WTC11 (cell line): ENCODE results near the gene SMPDL3A. TPM values are rescaled to one million over a fixed set of nuclear protein-coding genes. Genes with fewer than 3 reads are reported as not detected.
A peak's percentile ranks its signal among the peaks of the same experiment; 100 is the strongest.

Experiments used
- ATAC-seq: fragments of 200-7000 bp; cut with Tn5 transposase; 2 replicates; pipeline ENCODE4 v1.10.0; 2021; ENCODE audit warnings: mild to moderate bottlenecking, moderate library complexity
- CTCF ChIA-PET: fragments of 300-600 bp; sonication (Branson Sonifier 250); formaldehyde crosslinking; loops from one replicate; lab custom pipeline; 2021; ENCODE audit warnings: antibody characterized with exemption; lab: Charles Lee
- POLR2A ChIA-PET: fragments of 350-600 bp; sonication (Branson Sonifier 250); formaldehyde crosslinking; loops from one replicate; lab custom pipeline; 2021; ENCODE audit warnings: antibody characterized with exemption; lab: Charles Lee
- DNase-seq: peaks from one replicate; pipeline ENCODE4 v3.0.0; 2021; ENCODE audit warnings: low spot score
- H3K27ac Mint-ChIP-seq: 2 replicates; pipeline ENCODE4 v1.8.0; 2021; ENCODE audit warnings: mixed read lengths
- H3K27me3 Mint-ChIP-seq: 2 replicates; pipeline ENCODE4 v1.8.0; 2021; ENCODE audit warnings: low read depth, mild to moderate bottlenecking, moderate library complexity, mixed read lengths
- H3K36me3 Mint-ChIP-seq: 2 replicates; pipeline ENCODE4 v1.8.0; 2021; ENCODE audit warnings: mixed read lengths
- H3K4me1 Mint-ChIP-seq: 2 replicates; pipeline ENCODE4 v1.8.0; 2022; ENCODE audit warnings: mixed read lengths
- H3K4me3 Mint-ChIP-seq: 2 replicates; pipeline ENCODE4 v1.8.0; 2021; ENCODE audit warnings: mild to moderate bottlenecking, moderate library complexity, mixed read lengths
- H3K9me3 Mint-ChIP-seq: 2 replicates; pipeline ENCODE4 v1.8.0; 2021; ENCODE audit warnings: mixed read lengths
- ARID4B ChIP-seq: sonication (generic); formaldehyde crosslinking; IDR thresholded peaks from 2 replicates; pipeline ENCODE4 v1.8.0; 2023; ENCODE audit warnings: missing genetic modification reagents, mild to moderate bottlenecking, borderline replicate concordance
- CREB1 ChIP-seq: sonication (generic); formaldehyde crosslinking; IDR thresholded peaks from 2 replicates; pipeline ENCODE4 v1.8.0; 2023; ENCODE audit warnings: mild to moderate bottlenecking, missing genetic modification reagents
- ELF4 ChIP-seq: sonication (generic); formaldehyde crosslinking; IDR thresholded peaks from 2 replicates; pipeline ENCODE4 v1.8.1; 2022; ENCODE audit warnings: low read depth, mild to moderate bottlenecking, moderate library complexity, missing genetic modification reagents
- FOXK1 ChIP-seq: sonication (generic); formaldehyde crosslinking; IDR thresholded peaks from 2 replicates; pipeline ENCODE4 v1.8.0; 2022; ENCODE audit warnings: mild to moderate bottlenecking, moderate library complexity, missing genetic modification reagents
- JAZF1 ChIP-seq: fragments of 250-450 bp; sonication (Bioruptor Pico); IDR thresholded peaks from 2 replicates; pipeline ENCODE4 v1.9.0; 2021; ENCODE audit warnings: moderate library complexity, mild to moderate bottlenecking, inconsistent platforms
- NFE2L1 ChIP-seq: sonication (generic); formaldehyde crosslinking; IDR thresholded peaks from 2 replicates; pipeline ENCODE4 v1.8.1; 2023; ENCODE audit warnings: missing genetic modification reagents
- PRRX2 ChIP-seq: fragments of 250-450 bp; sonication (Bioruptor Pico); IDR thresholded peaks from 2 replicates; pipeline ENCODE4 v1.8.0; 2021; ENCODE audit warnings: mild to moderate bottlenecking
- SP1 ChIP-seq: sonication (generic); formaldehyde crosslinking; conservative IDR thresholded peaks from 2 replicates; pipeline ENCODE4 v1.8.1; 2022; ENCODE audit warnings: missing genetic modification reagents
- TEAD1 ChIP-seq: sonication (generic); formaldehyde crosslinking; IDR thresholded peaks from 2 replicates; pipeline ENCODE4 v1.8.0; 2022; ENCODE audit warnings: mild to moderate bottlenecking, missing genetic modification reagents
- ZBTB43 ChIP-seq: sonication (generic); formaldehyde crosslinking; IDR thresholded peaks from 2 replicates; pipeline ENCODE4 v1.8.1; 2023; ENCODE audit warnings: mild to moderate bottlenecking, missing genetic modification reagents
- ZNF138 ChIP-seq: sonication (generic); formaldehyde crosslinking; conservative IDR thresholded peaks from 2 replicates; pipeline ENCODE4 v1.8.1; 2022; ENCODE audit warnings: mild to moderate bottlenecking, moderate library complexity, missing genetic modification reagents
- ZNF219 ChIP-seq: sonication (generic); formaldehyde crosslinking; IDR thresholded peaks from 2 replicates; pipeline ENCODE4 v1.8.0; 2023; ENCODE audit warnings: missing genetic modification reagents, mild to moderate bottlenecking, borderline replicate concordance
- ZNF416 ChIP-seq: fragments of 250-450 bp; sonication (Bioruptor Pico); IDR thresholded peaks from 2 replicates; pipeline ENCODE4 v1.9.0; 2021; ENCODE audit warnings: mild to moderate bottlenecking, inconsistent platforms
- ZNF512 ChIP-seq: sonication (generic); formaldehyde crosslinking; IDR thresholded peaks from 2 replicates; pipeline ENCODE4 v1.8.1; 2022; ENCODE audit warnings: missing genetic modification reagents, borderline replicate concordance
- ZNF532 ChIP-seq: fragments of 250-450 bp; sonication (Bioruptor Pico); IDR thresholded peaks from 2 replicates; pipeline ENCODE4 v1.9.0; 2021; ENCODE audit warnings: mild to moderate bottlenecking, borderline replicate concordance
- ZNF671 ChIP-seq: fragments of 250-450 bp; sonication (Bioruptor Pico); IDR thresholded peaks from 2 replicates; pipeline ENCODE4 v1.8.0; 2021; ENCODE audit warnings: mild to moderate bottlenecking
- total RNA-seq: library from RNA; stranded (reverse); gene quantifications from 3 replicates; pipeline ENCODE4 v1.2.3, GENCODE V29; 2021
- TF ChIP-seq, protein P1 (sequence below): fragments of 250-450 bp; sonication (Bioruptor Pico); IDR thresholded peaks from 2 replicates; pipeline ENCODE4 v1.9.0; 2021; ENCODE audit warnings: mild to moderate bottlenecking
- TF ChIP-seq, protein P2 (sequence below): sonication (generic); formaldehyde crosslinking; IDR thresholded peaks from 2 replicates; pipeline ENCODE4 v1.8.0; 2022; ENCODE audit warnings: missing genetic modification reagents

The SMPDL3A gene
- total RNA-seq, 1 experiment from 2014 or later = 2.1 TPM

GRCh38 chr6:122780114-122780513 lies 8.9 kb upstream of the SMPDL3A start:
- DNase-seq (no peak), ATAC-seq (no peak)
- no peak overlapping the region for H3K27ac Mint-ChIP-seq
- H3K9me3 Mint-ChIP-seq = peaks cover 4% of the 10 kb centered on the region
- no peaks in the 10 kb centered on the region for H3K36me3 Mint-ChIP-seq
- ChIA-PET POLR2A (no interaction called here), CTCF (interaction anchor here (0.9 to 2.4 kb wide), 3 partner anchors 9 to 59 kb away, joined by 4 to 12 read pairs (median 7); partner anchors contain the start of gene SMPDL3A)
- peak overlapping the region; percentile 48 for H3K4me3 Mint-ChIP-seq
- H3K27me3 Mint-ChIP-seq = peaks cover 18% of the 10 kb centered on the region
- peaks cover 35% of the 10 kb centered on the region for H3K4me1 Mint-ChIP-seq
- TF ChIP-seq ZBTB43 (CRISPR knock-in tag) = no peak
- TF ChIP-seq NFE2L1 = no peak
- TF ChIP-seq ZNF671 (CRISPR knock-in tag) = no peak
- no peak for TF ChIP-seq SP1 (CRISPR knock-in tag)
- no peak for TF ChIP-seq ZNF138

- ATAC-seq (no peak), DNase-seq (no peak)
- peaks cover 46% of the 10 kb centered on the region for H3K4me1 Mint-ChIP-seq
- H3K4me3 Mint-ChIP-seq = no peak overlapping the region
- ChIA-PET POLR2A (no interaction called here), CTCF (no interaction called here)
- peaks cover 26% of the 10 kb centered on the region for H3K27me3 Mint-ChIP-seq
- H3K36me3 Mint-ChIP-seq = no peaks in the 10 kb centered on the region
- H3K9me3 Mint-ChIP-seq = no peaks in the 10 kb centered on the region
- no peak overlapping the region for H3K27ac Mint-ChIP-seq
- TF ChIP-seq JAZF1 (CRISPR knock-in tag) (no peak), TEAD1 (no peak), PRRX2 (CRISPR knock-in tag) (no peak), CREB1 (CRISPR knock-in tag) (no peak), ZNF416 (CRISPR knock-in tag) (no peak), FOXK1 (CRISPR knock-in tag) (no peak), SP1 (CRISPR knock-in tag) (no peak), ZNF512 (no peak), ELF4 (CRISPR knock-in tag) (no peak), ZNF219 (CRISPR knock-in tag) (no peak), ZNF532 (no peak), ARID4B (CRISPR knock-in tag) (no peak)
- TF ChIP-seq, protein P1, sequence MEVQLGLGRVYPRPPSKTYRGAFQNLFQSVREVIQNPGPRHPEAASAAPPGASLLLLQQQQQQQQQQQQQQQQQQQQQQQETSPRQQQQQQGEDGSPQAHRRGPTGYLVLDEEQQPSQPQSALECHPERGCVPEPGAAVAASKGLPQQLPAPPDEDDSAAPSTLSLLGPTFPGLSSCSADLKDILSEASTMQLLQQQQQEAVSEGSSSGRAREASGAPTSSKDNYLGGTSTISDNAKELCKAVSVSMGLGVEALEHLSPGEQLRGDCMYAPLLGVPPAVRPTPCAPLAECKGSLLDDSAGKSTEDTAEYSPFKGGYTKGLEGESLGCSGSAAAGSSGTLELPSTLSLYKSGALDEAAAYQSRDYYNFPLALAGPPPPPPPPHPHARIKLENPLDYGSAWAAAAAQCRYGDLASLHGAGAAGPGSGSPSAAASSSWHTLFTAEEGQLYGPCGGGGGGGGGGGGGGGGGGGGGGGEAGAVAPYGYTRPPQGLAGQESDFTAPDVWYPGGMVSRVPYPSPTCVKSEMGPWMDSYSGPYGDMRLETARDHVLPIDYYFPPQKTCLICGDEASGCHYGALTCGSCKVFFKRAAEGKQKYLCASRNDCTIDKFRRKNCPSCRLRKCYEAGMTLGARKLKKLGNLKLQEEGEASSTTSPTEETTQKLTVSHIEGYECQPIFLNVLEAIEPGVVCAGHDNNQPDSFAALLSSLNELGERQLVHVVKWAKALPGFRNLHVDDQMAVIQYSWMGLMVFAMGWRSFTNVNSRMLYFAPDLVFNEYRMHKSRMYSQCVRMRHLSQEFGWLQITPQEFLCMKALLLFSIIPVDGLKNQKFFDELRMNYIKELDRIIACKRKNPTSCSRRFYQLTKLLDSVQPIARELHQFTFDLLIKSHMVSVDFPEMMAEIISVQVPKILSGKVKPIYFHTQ (CRISPR knock-in tag) = no peak
- TF ChIP-seq, protein P2, sequence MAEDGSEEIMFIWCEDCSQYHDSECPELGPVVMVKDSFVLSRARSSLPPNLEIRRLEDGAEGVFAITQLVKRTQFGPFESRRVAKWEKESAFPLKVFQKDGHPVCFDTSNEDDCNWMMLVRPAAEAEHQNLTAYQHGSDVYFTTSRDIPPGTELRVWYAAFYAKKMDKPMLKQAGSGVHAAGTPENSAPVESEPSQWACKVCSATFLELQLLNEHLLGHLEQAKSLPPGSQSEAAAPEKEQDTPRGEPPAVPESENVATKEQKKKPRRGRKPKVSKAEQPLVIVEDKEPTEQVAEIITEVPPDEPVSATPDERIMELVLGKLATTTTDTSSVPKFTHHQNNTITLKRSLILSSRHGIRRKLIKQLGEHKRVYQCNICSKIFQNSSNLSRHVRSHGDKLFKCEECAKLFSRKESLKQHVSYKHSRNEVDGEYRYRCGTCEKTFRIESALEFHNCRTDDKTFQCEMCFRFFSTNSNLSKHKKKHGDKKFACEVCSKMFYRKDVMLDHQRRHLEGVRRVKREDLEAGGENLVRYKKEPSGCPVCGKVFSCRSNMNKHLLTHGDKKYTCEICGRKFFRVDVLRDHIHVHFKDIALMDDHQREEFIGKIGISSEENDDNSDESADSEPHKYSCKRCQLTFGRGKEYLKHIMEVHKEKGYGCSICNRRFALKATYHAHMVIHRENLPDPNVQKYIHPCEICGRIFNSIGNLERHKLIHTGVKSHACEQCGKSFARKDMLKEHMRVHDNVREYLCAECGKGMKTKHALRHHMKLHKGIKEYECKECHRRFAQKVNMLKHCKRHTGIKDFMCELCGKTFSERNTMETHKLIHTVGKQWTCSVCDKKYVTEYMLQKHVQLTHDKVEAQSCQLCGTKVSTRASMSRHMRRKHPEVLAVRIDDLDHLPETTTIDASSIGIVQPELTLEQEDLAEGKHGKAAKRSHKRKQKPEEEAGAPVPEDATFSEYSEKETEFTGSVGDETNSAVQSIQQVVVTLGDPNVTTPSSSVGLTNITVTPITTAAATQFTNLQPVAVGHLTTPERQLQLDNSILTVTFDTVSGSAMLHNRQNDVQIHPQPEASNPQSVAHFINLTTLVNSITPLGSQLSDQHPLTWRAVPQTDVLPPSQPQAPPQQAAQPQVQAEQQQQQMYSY (CRISPR knock-in tag) = no peak
Observed at GRCh38 chr6:122781716-122782115, 7.3 kb upstream of the SMPDL3A start.
